ENCODE results near the gene FIG4. TPM values are rescaled to one million over a fixed set of nuclear protein-coding genes. Genes with fewer than 3 reads are reported as not detected.

Gene FIG4
- total RNA-seq: 10 to 100 TPM in 2 of 4 donors, 1 to 10 TPM in 2; 6.9 to 17.1 (median 10.6) TPM

GRCh38 chr6:109690737-109691621, at the start of gene FIG4, which contains the start of gene AK9:
Gene FIG4 (plus strand): TSS chr6:109691296. CDS start chr6:109691436, 140 bp downstream.
Gene AK9 (minus strand): TSS chr6:109691202. CDS start chr6:109675745, 15,457 bp downstream.
- TF ChIP-seq POLR2A (IDR thresholded peaks at IDR 0.05) (no peak), CTCF (IDR thresholded peaks at IDR 0.05) (no peak)
- intact Hi-C loops (cut with DNase I; ENCODE audit: low total_unique reads): no loop called here
- peak within 1 kb of the TSS; percentile 80 for H3K4me3 ChIP-seq (ENCODE audit: low read depth, poor library complexity, severe bottlenecking)
- peak; percentile 95 to 98 for DNase-seq (ENCODE audit: low spot score in 2 of 2)
- 0 to 1% methylated on average over 42 of the region's 47 CpGs for whole genome bisulfite sequencing, 2 donors

DNA sequence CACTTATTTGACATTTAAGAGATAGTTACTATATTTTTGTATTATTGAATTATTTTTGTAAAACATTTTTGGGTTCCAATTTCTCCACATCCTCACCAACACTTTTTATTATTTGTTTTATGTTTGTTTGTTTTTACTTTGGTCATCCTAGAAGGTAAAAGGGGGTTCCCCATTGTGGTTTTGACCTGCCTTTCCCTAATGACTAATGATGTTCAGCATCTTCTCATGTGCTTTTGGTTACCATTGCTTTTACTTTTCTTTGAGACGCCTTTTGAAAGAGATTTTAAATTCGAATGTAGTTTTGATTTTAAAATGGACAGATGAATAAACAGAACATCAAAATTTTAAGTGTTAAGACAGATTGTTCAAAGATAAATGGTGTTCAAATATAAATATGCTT, 47.0 kb upstream of the FIG4 start:
- no peak overlapping the region for H3K4me3 ChIP-seq (ENCODE audit: low read depth, poor library complexity, severe bottlenecking)
- intact Hi-C loops (cut with DNase I; ENCODE audit: low total_unique reads): no loop called here
- TF ChIP-seq CTCF (IDR thresholded peaks at IDR 0.05): no peak
- no peak for TF ChIP-seq POLR2A (IDR thresholded peaks at IDR 0.05)
- no peak for DNase-seq (ENCODE audit: low spot score in 2 of 2)
- WGBS, 2 donors: 86 to 90% methylated on average over 2 of the region's 2 CpGs

GRCh38 chr6:109653264-109653663, 37.8 kb upstream of the FIG4 start:
- H3K4me3 ChIP-seq (ENCODE audit: low read depth, poor library complexity, severe bottlenecking): no peak overlapping the region
- DNase-seq (ENCODE audit: low spot score in 2 of 2): no peak
- intact Hi-C loops (cut with DNase I; ENCODE audit: low total_unique reads): no loop called here
- TF ChIP-seq CTCF (IDR thresholded peaks at IDR 0.05): no peak
- no peak for TF ChIP-seq POLR2A (IDR thresholded peaks at IDR 0.05)
- WGBS, 2 donors: 59% methylated on average over 5 of the region's 5 CpGs

GRCh38 chr6:109655761-109656262, 35.3 kb upstream of the FIG4 start:
- TF ChIP-seq POLR2A (IDR thresholded peaks at IDR 0.05) (no peak), CTCF (IDR thresholded peaks at IDR 0.05) (no peak)
- H3K4me3 ChIP-seq (ENCODE audit: low read depth, poor library complexity, severe bottlenecking): no peak overlapping the region
- DNase-seq (ENCODE audit: low spot score in 2 of 2): no peak
- 87 to 91% methylated on average over 6 of the region's 6 CpGs for WGBS, 2 donors
- intact Hi-C loops (cut with DNase I; ENCODE audit: low total_unique reads): no loop called here

GRCh38 chr6:109660526-109661320, 30.4 kb upstream of the FIG4 start:
- no peak overlapping the region for H3K4me3 ChIP-seq (ENCODE audit: low read depth, poor library complexity, severe bottlenecking)
- WGBS, 2 donors: 42 to 46% methylated on average over 1 of the region's 1 CpG
- no peak for DNase-seq (ENCODE audit: low spot score in 2 of 2)
- TF ChIP-seq CTCF (IDR thresholded peaks at IDR 0.05) (no peak), POLR2A (IDR thresholded peaks at IDR 0.05) (no peak)
- intact Hi-C loops (cut with DNase I; ENCODE audit: low total_unique reads): no loop called here

Measured in lower leg skin (tissue), 4 donors.